Effector memory CD4-positive, alpha-beta T cell (primary cell): ENCODE measurements around the gene BGLAP.

Experiments
- DNase-seq, 3 donors: peaks; one replicate each; pipeline ENCODE4 v3.0.0-alpha.2; 2020
- H3K27ac ChIP-seq: 2 replicates; pipeline ENCODE4 v1.7.0; 2013; ENCODE audit warnings: mild to moderate bottlenecking, low read length, moderate library complexity; ENCODE audit not compliant: insufficient read depth, poor library complexity, severe bottlenecking
- H3K27me3 ChIP-seq: replicated peaks from 2 replicates; pipeline ENCODE4 v1.7.0; 2013; ENCODE audit warnings: mild to moderate bottlenecking, low read length; ENCODE audit not compliant: insufficient read depth, control insufficient read depth, poor library complexity, severe bottlenecking
- H3K36me3 ChIP-seq: 2 replicates; pipeline ENCODE4 v1.7.0; 2013; ENCODE audit warnings: mild to moderate bottlenecking, low read length, moderate library complexity; ENCODE audit not compliant: control insufficient read depth, insufficient read depth
- H3K4me1 ChIP-seq: 2 replicates; pipeline ENCODE4 v1.7.0; 2013; ENCODE audit warnings: low read length, mild to moderate bottlenecking; ENCODE audit not compliant: control insufficient read depth, insufficient read depth, poor library complexity, severe bottlenecking
- H3K4me3 ChIP-seq: 2 replicates; pipeline ENCODE4 v1.7.0; 2013; ENCODE audit warnings: low read length, low read depth, mild to moderate bottlenecking; ENCODE audit not compliant: insufficient read depth, poor library complexity, severe bottlenecking
- H3K9me3 ChIP-seq: 2 replicates; pipeline ENCODE4 v1.7.0; 2013; ENCODE audit warnings: mild to moderate bottlenecking, low read length, moderate library complexity; ENCODE audit not compliant: control insufficient read depth

The BGLAP gene

GRCh38 chr1:156241311-156241811 is 623 bp upstream of the BGLAP start:
- H3K27me3 ChIP-seq = no peaks in the 10 kb centered on the region
- no peak overlapping the region for H3K4me3 ChIP-seq
- peaks cover 6% of the 10 kb centered on the region for H3K4me1 ChIP-seq
- peaks cover 35% of the 10 kb centered on the region for H3K36me3 ChIP-seq
- no peaks in the 10 kb centered on the region for H3K9me3 ChIP-seq
- no peak for DNase-seq
- H3K27ac ChIP-seq = no peak overlapping the region

GRCh38 chr1:156242738-156243137 is 754 bp downstream of the BGLAP start:
- Histone ChIP-seq H3K36me3 (peaks cover 24% of the 10 kb centered on the region), H3K27ac (no peak overlapping the region), H3K4me1 (peaks cover 6% of the 10 kb centered on the region), H3K27me3 (no peaks in the 10 kb centered on the region), H3K9me3 (no peaks in the 10 kb centered on the region), H3K4me3 (no peak overlapping the region)
- no peak for DNase-seq

- Histone ChIP-seq H3K4me3 (no peak overlapping the region), H3K4me1 (peaks cover 6% of the 10 kb centered on the region), H3K27me3 (no peaks in the 10 kb centered on the region), H3K9me3 (no peaks in the 10 kb centered on the region), H3K27ac (no peak overlapping the region), H3K36me3 (peaks cover 10% of the 10 kb centered on the region)
- DNase-seq = no peak
Measured at GRCh38 chr1:156244126-156244525, 2.1 kb downstream of the BGLAP start.

- H3K36me3 ChIP-seq = peaks cover 6% of the 10 kb centered on the region
- no peak overlapping the region for H3K4me3 ChIP-seq
- no peaks in the 10 kb centered on the region for H3K27me3 ChIP-seq
- no peaks in the 10 kb centered on the region for H3K9me3 ChIP-seq
- no peak overlapping the region for H3K27ac ChIP-seq
- H3K4me1 ChIP-seq = peaks cover 6% of the 10 kb centered on the region
- no peak for DNase-seq
Measured at GRCh38 chr1:156244712-156245111, 2.7 kb downstream of the BGLAP start.

- no peak for DNase-seq
- H3K9me3 ChIP-seq = no peaks in the 10 kb centered on the region
- peak overlapping the region; percentile 59 for H3K4me3 ChIP-seq
- peaks cover 6% of the 10 kb centered on the region for H3K4me1 ChIP-seq
- H3K27ac ChIP-seq = peak overlapping the region; percentile 0
- no peaks in the 10 kb centered on the region for H3K27me3 ChIP-seq
- H3K36me3 ChIP-seq = peaks cover 9% of the 10 kb centered on the region
Measured at GRCh38 chr1:156245451-156246232, 3.7 kb downstream of the BGLAP start.

GRCh38 chr1:156246241-156246780 is 4.3 kb downstream of the BGLAP start:
- DNase-seq = no peak
- Histone ChIP-seq H3K27ac (no peak overlapping the region), H3K36me3 (peaks cover 13% of the 10 kb centered on the region), H3K4me1 (peaks cover 6% of the 10 kb centered on the region), H3K4me3 (no peak overlapping the region), H3K27me3 (no peaks in the 10 kb centered on the region), H3K9me3 (no peaks in the 10 kb centered on the region)

GRCh38 chr1:156246781-156247459 is 4.9 kb downstream of the BGLAP start:
- Histone ChIP-seq H3K4me1 (peaks cover 9% of the 10 kb centered on the region), H3K36me3 (peaks cover 19% of the 10 kb centered on the region), H3K4me3 (no peak overlapping the region), H3K9me3 (no peaks in the 10 kb centered on the region), H3K27me3 (no peaks in the 10 kb centered on the region), H3K27ac (no peak overlapping the region)
- no peak for DNase-seq

- peaks cover 26% of the 10 kb centered on the region for H3K36me3 ChIP-seq
- H3K4me1 ChIP-seq = peaks cover 14% of the 10 kb centered on the region
- H3K4me3 ChIP-seq = no peak within 1 kb of the TSS
- H3K9me3 ChIP-seq = no peaks in the 10 kb centered on the region
- H3K27me3 ChIP-seq = no peaks in the 10 kb centered on the region
- H3K27ac ChIP-seq = no peak within 1 kb of the TSS
- no peak for DNase-seq
Measured at GRCh38 chr1:156247460-156248322, 5.7 kb downstream of the BGLAP start, which contains the start of gene PAQR6. Gene PAQR6, minus strand, starts transcription at chr1:156248056. Its CDS starts 1,325 bp downstream, at chr1:156246731.

GRCh38 chr1:156248323-156248683 is 6.3 kb downstream of the BGLAP start:
- Histone ChIP-seq H3K36me3 (peaks cover 32% of the 10 kb centered on the region), H3K27me3 (no peaks in the 10 kb centered on the region), H3K9me3 (no peaks in the 10 kb centered on the region), H3K27ac (no peak overlapping the region), H3K4me3 (no peak overlapping the region), H3K4me1 (peaks cover 14% of the 10 kb centered on the region)
- DNase-seq = no peak
